Gastrocnemius medialis (tissue), 4 donors: ENCODE data around the gene FBXW7.

Experiments
- POLR2A ChIP-seq, 2 donors: fragments of 450-650 bp; IDR thresholded peaks; one replicate each; pipeline ENCODE4 v1.6.1; 2017; ENCODE audit warnings: antibody characterized with exemption in 2 of 2, mild to moderate bottlenecking in 2 of 2, moderate library complexity in 2 of 2
- TF ChIP-seq, protein P1 (sequence below), 5 experiments: fragments of 450-650 bp in 3 of 5; fragments of 200-600 bp in 2 of 5; sonication (generic) in 2 of 5; IDR thresholded peaks in 4 of 5; conservative IDR thresholded peaks in 1 of 5; 1 replicate in 4 of 5; 2 replicates in 1 of 5; pipeline ENCODE4 v1.5.1; 2016 to 2019; ENCODE audit warnings: antibody characterized with exemption in 5 of 5, mild to moderate bottlenecking in 3 of 5, moderate library complexity in 3 of 5

DNA sequence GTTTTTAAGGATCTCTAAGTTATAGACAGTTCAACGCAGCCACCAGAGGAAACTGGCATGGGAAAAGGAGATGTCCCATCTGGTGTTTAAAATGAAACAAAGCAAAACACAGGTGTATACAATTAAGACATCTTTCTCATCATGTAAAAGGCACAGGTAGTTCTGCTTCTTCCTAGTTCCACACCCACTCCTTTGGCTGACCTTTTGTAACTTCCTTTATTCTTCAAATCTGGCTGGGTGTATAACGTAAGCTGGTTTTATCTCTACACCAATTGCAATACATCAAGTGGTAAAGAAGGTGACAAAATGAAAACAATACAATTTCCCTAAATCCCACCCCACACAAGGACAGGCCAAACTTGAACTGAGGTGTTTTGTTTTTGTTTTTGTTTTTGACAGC lies 27.3 kb upstream of the FBXW7 start:
- TF ChIP-seq, protein P1, sequence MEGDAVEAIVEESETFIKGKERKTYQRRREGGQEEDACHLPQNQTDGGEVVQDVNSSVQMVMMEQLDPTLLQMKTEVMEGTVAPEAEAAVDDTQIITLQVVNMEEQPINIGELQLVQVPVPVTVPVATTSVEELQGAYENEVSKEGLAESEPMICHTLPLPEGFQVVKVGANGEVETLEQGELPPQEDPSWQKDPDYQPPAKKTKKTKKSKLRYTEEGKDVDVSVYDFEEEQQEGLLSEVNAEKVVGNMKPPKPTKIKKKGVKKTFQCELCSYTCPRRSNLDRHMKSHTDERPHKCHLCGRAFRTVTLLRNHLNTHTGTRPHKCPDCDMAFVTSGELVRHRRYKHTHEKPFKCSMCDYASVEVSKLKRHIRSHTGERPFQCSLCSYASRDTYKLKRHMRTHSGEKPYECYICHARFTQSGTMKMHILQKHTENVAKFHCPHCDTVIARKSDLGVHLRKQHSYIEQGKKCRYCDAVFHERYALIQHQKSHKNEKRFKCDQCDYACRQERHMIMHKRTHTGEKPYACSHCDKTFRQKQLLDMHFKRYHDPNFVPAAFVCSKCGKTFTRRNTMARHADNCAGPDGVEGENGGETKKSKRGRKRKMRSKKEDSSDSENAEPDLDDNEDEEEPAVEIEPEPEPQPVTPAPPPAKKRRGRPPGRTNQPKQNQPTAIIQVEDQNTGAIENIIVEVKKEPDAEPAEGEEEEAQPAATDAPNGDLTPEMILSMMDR (IDR thresholded peaks at IDR 0.05 in 4 of 5, conservative IDR thresholded peaks at IDR 0.05 in 1 of 5): no peak
- no peak for TF ChIP-seq POLR2A (IDR thresholded peaks at IDR 0.05)
